NOMO-1 (cell line): ENCODE data around the gene B2M.
A peak's percentile ranks its signal among the peaks of the same experiment; 100 is the strongest.
"Not testable (repeated sequence)": the region's sequence is repeated elsewhere in the genome, so short reads cannot be mapped to it uniquely, and the experiment has no call there.

ENCODE experiments used
- DNase-seq, 2 experiments: peaks; one replicate each; lab custom pipeline; 2025; ENCODE audit not compliant: unreplicated experiment in 2 of 2; lab: John Stamatoyannopoulos, UW

Gene B2M

GRCh38 chr15:44697014-44697413 is 14.3 kb upstream of the B2M start:
- no peak for DNase-seq

- DNase-seq = no peak
These were observed 12.7 kb upstream of the B2M start for GRCh38 chr15:44698641-44699040.

DNA sequence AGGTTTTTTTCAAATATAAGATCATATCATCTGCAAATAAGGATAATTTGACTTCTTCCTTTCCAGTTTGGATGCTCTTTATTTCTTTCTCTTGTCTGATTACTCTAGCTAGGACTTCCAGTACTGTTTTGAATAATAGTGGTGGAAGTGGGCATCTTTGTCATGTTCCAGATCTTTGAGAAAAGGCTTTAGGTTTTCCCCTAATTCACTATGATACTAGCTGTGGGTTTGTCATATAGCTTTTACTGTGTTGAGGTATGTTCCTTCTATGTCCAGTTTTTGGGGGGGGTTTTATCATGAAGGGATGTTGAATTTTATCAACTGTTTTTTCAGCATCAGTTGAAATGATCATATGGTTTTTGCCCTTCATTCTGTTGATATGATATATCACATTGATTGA is 10.6 kb upstream of the B2M start:
- DNase-seq = not testable (repeated sequence)

GRCh38 chr15:44705986-44706385 is 5.3 kb upstream of the B2M start:
- no peak for DNase-seq

GRCh38 chr15:44706401-44706800 is 4.9 kb upstream of the B2M start:
- DNase-seq = no peak

DNA sequence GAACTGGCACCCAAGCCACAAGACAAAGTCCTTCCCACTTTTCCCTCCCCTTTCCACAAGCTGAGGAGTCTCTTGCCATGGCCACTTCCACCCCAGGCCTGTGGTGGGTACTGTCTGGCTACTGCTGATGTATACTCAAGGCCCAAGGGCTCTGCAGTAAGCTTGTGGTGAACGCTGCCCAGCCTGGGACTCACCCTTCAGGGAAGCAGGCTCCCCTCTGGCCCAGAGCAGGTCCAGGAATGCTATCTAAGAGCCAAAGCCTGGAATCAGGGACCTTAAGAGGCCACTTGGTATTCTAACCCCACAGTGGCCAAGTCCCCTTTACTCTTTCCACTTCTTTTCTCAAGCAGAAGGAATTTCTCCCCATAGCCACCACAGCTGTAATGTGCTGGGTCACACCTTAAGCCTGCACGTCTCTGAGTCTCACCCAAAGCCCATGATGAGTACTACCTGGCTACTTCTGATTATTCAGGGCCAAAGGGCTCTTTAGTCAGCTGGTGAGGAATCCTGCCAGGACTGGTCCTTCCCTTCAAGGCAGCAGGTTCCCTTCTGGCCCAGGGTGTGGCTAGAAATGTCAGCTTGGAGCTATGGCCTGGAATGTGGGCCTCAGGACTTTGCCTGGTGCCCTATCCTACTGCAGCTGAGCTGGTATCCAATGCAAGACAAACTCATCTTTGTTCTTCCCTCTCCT is 4.2 kb upstream of the B2M start:
- no peak for DNase-seq

DNA sequence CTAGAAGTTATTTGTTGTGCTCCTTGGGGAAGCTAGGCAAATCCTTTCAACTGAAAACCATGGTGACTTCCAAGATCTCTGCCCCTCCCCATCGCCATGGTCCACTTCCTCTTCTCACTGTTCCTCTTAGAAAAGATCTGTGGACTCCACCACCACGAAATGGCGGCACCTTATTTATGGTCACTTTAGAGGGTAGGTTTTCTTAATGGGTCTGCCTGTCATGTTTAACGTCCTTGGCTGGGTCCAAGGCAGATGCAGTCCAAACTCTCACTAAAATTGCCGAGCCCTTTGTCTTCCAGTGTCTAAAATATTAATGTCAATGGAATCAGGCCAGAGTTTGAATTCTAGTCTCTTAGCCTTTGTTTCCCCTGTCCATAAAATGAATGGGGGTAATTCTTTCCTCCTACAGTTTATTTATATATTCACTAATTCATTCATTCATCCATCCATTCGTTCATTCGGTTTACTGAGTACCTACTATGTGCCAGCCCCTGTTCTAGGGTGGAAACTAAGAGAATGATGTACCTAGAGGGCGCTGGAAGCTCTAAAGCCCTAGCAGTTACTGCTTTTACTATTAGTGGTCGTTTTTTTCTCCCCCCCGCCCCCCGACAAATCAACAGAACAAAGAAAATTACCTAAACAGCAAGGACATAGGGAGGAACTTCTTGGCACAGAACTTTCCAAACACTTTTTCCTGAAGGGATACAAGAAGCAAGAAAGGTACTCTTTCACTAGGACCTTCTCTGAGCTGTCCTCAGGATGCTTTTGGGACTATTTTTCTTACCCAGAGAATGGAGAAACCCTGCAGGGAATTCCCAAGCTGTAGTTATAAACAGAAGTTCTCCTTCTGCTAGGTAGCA is 851 bp upstream of the B2M start:
- peak; percentile 73 to 83 for DNase-seq

DNA sequence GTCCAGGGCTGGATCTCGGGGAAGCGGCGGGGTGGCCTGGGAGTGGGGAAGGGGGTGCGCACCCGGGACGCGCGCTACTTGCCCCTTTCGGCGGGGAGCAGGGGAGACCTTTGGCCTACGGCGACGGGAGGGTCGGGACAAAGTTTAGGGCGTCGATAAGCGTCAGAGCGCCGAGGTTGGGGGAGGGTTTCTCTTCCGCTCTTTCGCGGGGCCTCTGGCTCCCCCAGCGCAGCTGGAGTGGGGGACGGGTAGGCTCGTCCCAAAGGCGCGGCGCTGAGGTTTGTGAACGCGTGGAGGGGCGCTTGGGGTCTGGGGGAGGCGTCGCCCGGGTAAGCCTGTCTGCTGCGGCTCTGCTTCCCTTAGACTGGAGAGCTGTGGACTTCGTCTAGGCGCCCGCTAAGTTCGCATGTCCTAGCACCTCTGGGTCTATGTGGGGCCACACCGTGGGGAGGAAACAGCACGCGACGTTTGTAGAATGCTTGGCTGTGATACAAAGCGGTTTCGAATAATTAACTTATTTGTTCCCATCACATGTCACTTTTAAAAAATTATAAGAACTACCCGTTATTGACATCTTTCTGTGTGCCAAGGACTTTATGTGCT is 527 bp downstream of the B2M start:
- DNase-seq = peak; percentile 47 to 49

DNA sequence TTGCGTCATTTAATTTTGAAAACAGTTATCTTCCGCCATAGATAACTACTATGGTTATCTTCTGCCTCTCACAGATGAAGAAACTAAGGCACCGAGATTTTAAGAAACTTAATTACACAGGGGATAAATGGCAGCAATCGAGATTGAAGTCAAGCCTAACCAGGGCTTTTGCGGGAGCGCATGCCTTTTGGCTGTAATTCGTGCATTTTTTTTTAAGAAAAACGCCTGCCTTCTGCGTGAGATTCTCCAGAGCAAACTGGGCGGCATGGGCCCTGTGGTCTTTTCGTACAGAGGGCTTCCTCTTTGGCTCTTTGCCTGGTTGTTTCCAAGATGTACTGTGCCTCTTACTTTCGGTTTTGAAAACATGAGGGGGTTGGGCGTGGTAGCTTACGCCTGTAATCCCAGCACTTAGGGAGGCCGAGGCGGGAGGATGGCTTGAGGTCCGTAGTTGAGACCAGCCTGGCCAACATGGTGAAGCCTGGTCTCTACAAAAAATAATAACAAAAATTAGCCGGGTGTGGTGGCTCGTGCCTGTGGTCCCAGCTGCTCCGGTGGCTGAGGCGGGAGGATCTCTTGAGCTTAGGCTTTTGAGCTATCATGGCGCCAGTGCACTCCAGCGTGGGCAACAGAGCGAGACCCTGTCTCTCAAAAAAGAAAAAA is 1.2 kb downstream of the B2M start:
- DNase-seq = peak; percentile 76 to 81

DNA sequence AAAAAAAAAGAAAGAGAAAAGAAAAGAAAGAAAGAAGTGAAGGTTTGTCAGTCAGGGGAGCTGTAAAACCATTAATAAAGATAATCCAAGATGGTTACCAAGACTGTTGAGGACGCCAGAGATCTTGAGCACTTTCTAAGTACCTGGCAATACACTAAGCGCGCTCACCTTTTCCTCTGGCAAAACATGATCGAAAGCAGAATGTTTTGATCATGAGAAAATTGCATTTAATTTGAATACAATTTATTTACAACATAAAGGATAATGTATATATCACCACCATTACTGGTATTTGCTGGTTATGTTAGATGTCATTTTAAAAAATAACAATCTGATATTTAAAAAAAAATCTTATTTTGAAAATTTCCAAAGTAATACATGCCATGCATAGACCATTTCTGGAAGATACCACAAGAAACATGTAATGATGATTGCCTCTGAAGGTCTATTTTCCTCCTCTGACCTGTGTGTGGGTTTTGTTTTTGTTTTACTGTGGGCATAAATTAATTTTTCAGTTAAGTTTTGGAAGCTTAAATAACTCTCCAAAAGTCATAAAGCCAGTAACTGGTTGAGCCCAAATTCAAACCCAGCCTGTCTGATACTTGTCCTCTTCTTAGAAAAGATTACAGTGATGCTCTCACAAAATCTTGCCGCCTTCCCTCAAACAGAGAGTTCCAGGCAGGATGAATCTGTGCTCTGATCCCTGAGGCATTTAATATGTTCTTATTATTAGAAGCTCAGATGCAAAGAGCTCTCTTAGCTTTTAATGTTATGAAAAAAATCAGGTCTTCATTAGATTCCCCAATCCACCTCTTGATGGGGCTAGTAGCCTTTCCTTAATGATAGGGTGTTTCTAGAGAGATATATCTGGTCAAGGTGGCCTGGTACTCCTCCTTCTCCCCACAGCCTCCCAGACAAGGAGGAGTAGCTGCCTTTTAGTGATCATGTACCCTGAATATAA is 2.0 kb downstream of the B2M start:
- DNase-seq = peak; percentile 7 to 48

DNA sequence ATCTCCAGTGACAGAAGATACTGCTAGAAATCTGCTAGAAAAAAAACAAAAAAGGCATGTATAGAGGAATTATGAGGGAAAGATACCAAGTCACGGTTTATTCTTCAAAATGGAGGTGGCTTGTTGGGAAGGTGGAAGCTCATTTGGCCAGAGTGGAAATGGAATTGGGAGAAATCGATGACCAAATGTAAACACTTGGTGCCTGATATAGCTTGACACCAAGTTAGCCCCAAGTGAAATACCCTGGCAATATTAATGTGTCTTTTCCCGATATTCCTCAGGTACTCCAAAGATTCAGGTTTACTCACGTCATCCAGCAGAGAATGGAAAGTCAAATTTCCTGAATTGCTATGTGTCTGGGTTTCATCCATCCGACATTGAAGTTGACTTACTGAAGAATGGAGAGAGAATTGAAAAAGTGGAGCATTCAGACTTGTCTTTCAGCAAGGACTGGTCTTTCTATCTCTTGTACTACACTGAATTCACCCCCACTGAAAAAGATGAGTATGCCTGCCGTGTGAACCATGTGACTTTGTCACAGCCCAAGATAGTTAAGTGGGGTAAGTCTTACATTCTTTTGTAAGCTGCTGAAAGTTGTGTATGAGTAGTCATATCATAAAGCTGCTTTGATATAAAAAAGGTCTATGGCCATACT is 4.0 kb downstream of the B2M start:
- no peak for DNase-seq

GRCh38 chr15:44715797-44716334 is 4.5 kb downstream of the B2M start:
- DNase-seq = no peak

DNA sequence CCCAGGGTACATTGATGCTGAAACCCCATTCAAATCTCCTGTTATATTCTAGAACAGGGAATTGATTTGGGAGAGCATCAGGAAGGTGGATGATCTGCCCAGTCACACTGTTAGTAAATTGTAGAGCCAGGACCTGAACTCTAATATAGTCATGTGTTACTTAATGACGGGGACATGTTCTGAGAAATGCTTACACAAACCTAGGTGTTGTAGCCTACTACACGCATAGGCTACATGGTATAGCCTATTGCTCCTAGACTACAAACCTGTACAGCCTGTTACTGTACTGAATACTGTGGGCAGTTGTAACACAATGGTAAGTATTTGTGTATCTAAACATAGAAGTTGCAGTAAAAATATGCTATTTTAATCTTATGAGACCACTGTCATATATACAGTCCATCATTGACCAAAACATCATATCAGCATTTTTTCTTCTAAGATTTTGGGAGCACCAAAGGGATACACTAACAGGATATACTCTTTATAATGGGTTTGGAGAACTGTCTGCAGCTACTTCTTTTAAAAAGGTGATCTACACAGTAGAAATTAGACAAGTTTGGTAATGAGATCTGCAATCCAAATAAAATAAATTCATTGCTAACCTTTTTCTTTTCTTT is 5.8 kb downstream of the B2M start:
- no peak for DNase-seq

DNA sequence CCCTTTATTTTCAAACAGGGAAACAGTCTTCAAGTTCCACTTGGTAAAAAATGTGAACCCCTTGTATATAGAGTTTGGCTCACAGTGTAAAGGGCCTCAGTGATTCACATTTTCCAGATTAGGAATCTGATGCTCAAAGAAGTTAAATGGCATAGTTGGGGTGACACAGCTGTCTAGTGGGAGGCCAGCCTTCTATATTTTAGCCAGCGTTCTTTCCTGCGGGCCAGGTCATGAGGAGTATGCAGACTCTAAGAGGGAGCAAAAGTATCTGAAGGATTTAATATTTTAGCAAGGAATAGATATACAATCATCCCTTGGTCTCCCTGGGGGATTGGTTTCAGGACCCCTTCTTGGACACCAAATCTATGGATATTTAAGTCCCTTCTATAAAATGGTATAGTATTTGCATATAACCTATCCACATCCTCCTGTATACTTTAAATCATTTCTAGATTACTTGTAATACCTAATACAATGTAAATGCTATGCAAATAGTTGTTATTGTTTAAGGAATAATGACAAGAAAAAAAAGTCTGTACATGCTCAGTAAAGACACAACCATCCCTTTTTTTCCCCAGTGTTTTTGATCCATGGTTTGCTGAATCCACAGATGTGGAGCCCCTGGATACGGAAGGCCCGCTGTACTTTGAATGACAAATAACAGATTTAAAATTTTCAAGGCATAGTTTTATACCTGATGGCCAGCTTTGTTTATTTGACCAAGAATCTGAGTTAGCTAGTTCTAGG is 7.0 kb downstream of the B2M start:
- DNase-seq = no peak

GRCh38 chr15:44718927-44719292 is 7.6 kb downstream of the B2M start:
- DNase-seq = no peak

GRCh38 chr15:44719293-44719999 is 8.1 kb downstream of the B2M start:
- DNase-seq = no peak

- DNase-seq = not testable (repeated sequence)
These were observed 8.7 kb downstream of the B2M start for GRCh38 chr15:44720000-44720435.
